ENCODE results near the gene LYZL1. TPM values are rescaled to one million over a fixed set of nuclear protein-coding genes. Genes with fewer than 3 reads are reported as not detected.

Gene LYZL1
- total RNA-seq, 5 donors from 2014 or later (not counting 1 experiment from before 2014, with no cell fraction given): not detected

DNA sequence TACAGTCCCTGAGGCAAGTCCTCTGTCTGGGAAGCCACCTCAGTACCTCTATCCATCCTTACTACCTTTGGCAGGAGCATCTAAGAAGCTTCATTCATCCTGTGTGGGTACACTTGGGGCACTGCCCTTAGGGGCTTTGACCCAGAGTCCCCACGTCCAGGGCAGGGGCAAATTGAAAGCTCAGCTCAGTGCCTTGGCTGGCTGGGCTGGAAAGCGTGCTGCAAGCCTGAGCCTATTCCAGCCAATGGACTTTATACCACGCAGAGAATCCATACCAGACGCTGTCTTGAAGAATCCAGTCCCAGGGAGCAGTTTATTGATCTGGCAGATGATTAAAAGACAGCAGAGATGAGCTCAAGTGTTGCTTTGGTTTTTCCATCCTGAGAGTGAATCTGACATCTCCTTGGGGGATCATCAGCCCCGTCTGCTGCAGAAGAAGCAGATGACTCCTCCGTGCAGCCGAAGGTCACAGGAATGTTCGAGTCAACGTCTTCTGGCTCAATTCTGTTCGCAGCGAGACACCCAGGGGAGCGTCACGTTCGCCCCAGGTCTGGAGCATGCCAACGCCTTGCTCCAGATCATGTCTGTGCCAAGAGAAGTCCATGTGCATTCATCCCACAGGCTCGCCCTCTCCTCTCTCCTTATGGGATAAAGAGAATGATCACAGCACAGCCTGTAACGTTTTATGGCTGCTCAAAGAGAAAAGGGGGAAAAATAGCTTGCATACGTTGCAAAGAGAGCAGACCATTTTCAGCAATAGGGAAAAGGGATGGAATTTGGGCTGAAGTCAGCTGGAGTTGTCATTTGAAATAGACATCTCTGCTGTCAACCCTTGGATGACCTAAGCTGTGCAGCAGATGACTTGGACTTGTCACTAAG is 35.8 kb upstream of the LYZL1 start:
- no peaks in the 10 kb centered on the region for H3K36me3 Mint-ChIP-seq
- H3K27me3 Mint-ChIP-seq: peaks cover 17 to 28% of the 10 kb centered on the region in 2 donors
- H3K4me1 ChIP-seq (ENCODE audit: control insufficient read depth in 1 of 2, extremely low read depth in 1 of 2, insufficient read depth in 2 of 2, low read length in 2 of 2): no peaks in the 10 kb centered on the region
- no peaks in the 10 kb centered on the region for H3K9me3 Mint-ChIP-seq
- no peaks in the 10 kb centered on the region for H3K4me1 Mint-ChIP-seq
- ATAC-seq (replicated peaks in 1 of 4) (no peak), DNase-seq (no peak)
- 81% methylated on average over 10 of the region's 18 CpGs for WGBS (ENCODE audit: insufficient coverage)
- POLR2A ChIA-PET: no interaction called here
- H3K36me3 ChIP-seq (ENCODE audit: control insufficient read depth in 2 of 2, extremely low read depth in 1 of 2, insufficient read depth in 1 of 2, low read length in 1 of 2): no peaks in the 10 kb centered on the region
- CTCF ChIA-PET: no interaction called here
- peaks cover 5 to 9% of the 10 kb centered on the region in 2 experiments for H3K27me3 ChIP-seq (replicated peaks in 1 of 2; ENCODE audit: control insufficient read depth in 2 of 2, extremely low read depth in 1 of 2, insufficient read depth in 2 of 2, low read length in 1 of 2)
- H3K9me3 ChIP-seq: no peaks in the 10 kb centered on the region
- H3K27ac Mint-ChIP-seq: no peak overlapping the region
- no peak overlapping the region for H3K4me3 ChIP-seq (ENCODE audit: control insufficient read depth in 1 of 2, extremely low read depth in 1 of 2, low read length in 1 of 2)
- no peak overlapping the region for H3K27ac ChIP-seq (ENCODE audit: low read length)
- H3K4me3 Mint-ChIP-seq: no peak overlapping the region

DNA sequence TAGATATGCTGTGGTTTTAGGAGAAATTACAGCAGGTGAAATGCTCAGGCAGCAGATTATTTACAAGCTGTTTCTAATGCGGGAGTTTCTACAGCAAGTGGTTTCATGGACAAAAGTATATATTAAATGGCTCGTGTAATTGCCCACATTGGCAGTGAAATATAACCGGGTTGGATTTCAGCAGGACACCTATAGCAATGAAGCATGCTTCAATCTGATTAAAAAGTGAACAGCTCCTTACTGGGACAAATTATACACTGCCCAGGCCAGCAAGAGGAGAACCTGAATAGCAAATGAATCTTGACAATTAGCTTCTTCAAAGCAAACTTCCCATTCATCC is 35.2 kb upstream of the LYZL1 start:
- CTCF ChIA-PET: no interaction called here

DNA sequence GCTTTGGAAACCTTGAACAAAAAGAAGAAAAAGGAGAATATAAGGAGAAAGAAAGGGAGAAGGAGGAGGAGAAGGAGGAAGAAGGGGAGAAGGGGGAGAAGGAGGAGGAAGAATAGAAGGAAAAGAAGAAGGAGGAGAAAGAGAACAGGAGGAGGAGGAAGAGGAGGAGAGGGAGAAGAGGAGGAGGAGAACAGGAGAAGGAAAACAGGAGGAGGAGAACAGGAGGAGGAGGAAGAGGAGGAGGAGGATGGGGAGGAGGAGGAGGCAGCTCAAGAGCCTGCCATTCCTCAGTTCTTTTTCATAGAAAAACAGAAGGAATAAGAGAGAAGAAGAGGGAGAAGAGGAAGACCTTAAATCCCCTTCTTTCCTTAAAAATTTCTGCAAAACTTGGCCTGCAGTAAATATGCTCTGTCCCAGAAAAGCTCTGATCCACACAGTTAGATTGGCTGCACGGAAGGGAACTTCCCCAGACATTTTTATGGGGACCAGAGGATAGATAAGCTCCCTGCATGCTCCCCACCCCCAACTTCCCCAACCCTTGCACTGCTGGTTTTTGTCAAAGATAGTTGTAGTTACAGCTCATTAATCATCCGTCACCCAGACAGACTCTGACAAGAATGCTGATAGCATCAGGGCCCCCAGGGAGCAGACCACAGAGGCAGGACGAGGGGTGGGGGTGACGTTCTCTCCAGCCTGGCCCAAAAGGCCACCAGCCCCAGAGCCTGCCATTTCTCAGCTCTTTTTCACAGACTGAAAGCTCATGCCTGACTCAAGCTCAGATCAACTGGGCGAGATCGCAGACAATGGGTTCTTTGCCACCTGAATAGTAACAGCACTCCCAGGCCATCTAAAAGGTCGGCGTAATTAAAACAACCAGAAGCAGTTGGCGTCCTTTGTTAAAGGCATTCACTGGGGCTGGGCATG is 34.5 kb upstream of the LYZL1 start:
- peaks cover 4 to 9% of the 10 kb centered on the region in 2 experiments for H3K27me3 ChIP-seq (replicated peaks in 1 of 2; ENCODE audit: control insufficient read depth in 2 of 2, extremely low read depth in 1 of 2, insufficient read depth in 2 of 2, low read length in 1 of 2)
- no peaks in the 10 kb centered on the region for H3K36me3 ChIP-seq (ENCODE audit: control insufficient read depth in 2 of 2, extremely low read depth in 1 of 2, insufficient read depth in 1 of 2, low read length in 1 of 2)
- Mint-ChIP-seq H3K27ac (no peak overlapping the region), H3K4me3 (no peak overlapping the region), H3K9me3 (peaks cover 0 to 2% (median 0%) of the 10 kb centered on the region in 3 donors), H3K27me3 (peaks cover 17 to 28% of the 10 kb centered on the region in 2 donors), H3K36me3 (no peaks in the 10 kb centered on the region), H3K4me1 (no peaks in the 10 kb centered on the region)
- CTCF ChIA-PET: no interaction called here
- POLR2A ChIA-PET: interaction anchor here in 1 of 2 donors (0.6 kb wide), 1 partner anchor 1532 kb away, joined by 3 read pairs; no protein-coding TSS in a partner anchor
- no peak overlapping the region for H3K4me3 ChIP-seq (ENCODE audit: control insufficient read depth in 1 of 2, extremely low read depth in 1 of 2, low read length in 1 of 2)
- DNase-seq (no peak), ATAC-seq (replicated peaks in 1 of 4) (no peak)
- no peak overlapping the region for H3K27ac ChIP-seq (ENCODE audit: low read length)
- H3K9me3 ChIP-seq: no peaks in the 10 kb centered on the region
- H3K4me1 ChIP-seq (ENCODE audit: control insufficient read depth in 1 of 2, extremely low read depth in 1 of 2, insufficient read depth in 2 of 2, low read length in 2 of 2): no peaks in the 10 kb centered on the region
- 41% methylated on average over 7 of the region's 9 CpGs for WGBS (ENCODE audit: insufficient coverage)

More for the DNA sequence above, 35.2 kb upstream of the LYZL1 start:
- Histone ChIP-seq H3K27ac (ENCODE audit: low read length) (no peak overlapping the region), H3K4me1 (ENCODE audit: control insufficient read depth in 1 of 2, extremely low read depth in 1 of 2, insufficient read depth in 2 of 2, low read length in 2 of 2) (no peaks in the 10 kb centered on the region), H3K27me3 (replicated peaks in 1 of 2; ENCODE audit: control insufficient read depth in 2 of 2, extremely low read depth in 1 of 2, insufficient read depth in 2 of 2, low read length in 1 of 2) (peaks cover 5 to 9% of the 10 kb centered on the region in 2 experiments), H3K9me3 (no peaks in the 10 kb centered on the region), H3K4me3 (ENCODE audit: control insufficient read depth in 1 of 2, extremely low read depth in 1 of 2, low read length in 1 of 2) (no peak overlapping the region), H3K36me3 (ENCODE audit: control insufficient read depth in 2 of 2, extremely low read depth in 1 of 2, insufficient read depth in 1 of 2, low read length in 1 of 2) (no peaks in the 10 kb centered on the region)
- POLR2A ChIA-PET: no interaction called here
- Mint-ChIP-seq H3K36me3 (no peaks in the 10 kb centered on the region), H3K27me3 (peaks cover 17 to 28% of the 10 kb centered on the region in 2 donors), H3K27ac (no peak overlapping the region), H3K4me3 (no peak overlapping the region), H3K9me3 (no peaks in the 10 kb centered on the region), H3K4me1 (no peaks in the 10 kb centered on the region)
- WGBS (ENCODE audit: insufficient coverage): no CpG with 5 or more reads among the region's 3 CpGs
- no peak for ATAC-seq (replicated peaks in 1 of 4)
- DNase-seq: no peak

DNA sequence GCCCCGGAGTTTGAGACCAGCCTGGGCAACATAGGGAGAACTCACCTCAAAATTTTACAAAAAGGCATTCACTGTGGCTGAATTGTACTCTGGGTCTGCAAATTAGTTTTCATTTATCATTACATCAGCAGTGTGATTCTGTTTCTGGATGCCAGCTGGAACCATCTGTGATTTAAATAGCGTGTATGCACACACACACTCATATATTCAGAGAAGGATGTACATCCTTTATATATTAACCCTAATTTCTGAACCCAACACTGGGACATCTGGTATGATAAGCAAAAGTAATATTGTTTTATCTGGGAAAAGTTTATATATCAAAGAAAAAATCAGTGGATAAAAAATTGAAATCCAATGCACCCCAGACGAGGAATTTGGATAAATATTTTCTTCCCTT is 33.8 kb upstream of the LYZL1 start:
- Histone ChIP-seq H3K4me3 (ENCODE audit: control insufficient read depth in 1 of 2, extremely low read depth in 1 of 2, low read length in 1 of 2) (no peak overlapping the region), H3K4me1 (ENCODE audit: control insufficient read depth in 1 of 2, extremely low read depth in 1 of 2, insufficient read depth in 2 of 2, low read length in 2 of 2) (no peaks in the 10 kb centered on the region), H3K27ac (ENCODE audit: low read length) (no peak overlapping the region), H3K36me3 (ENCODE audit: control insufficient read depth in 2 of 2, extremely low read depth in 1 of 2, insufficient read depth in 1 of 2, low read length in 1 of 2) (no peaks in the 10 kb centered on the region), H3K27me3 (replicated peaks in 1 of 2; ENCODE audit: control insufficient read depth in 2 of 2, extremely low read depth in 1 of 2, insufficient read depth in 2 of 2, low read length in 1 of 2) (peaks cover 4 to 9% of the 10 kb centered on the region in 2 experiments), H3K9me3 (no peaks in the 10 kb centered on the region)
- ATAC-seq (replicated peaks in 1 of 4): no peak
- WGBS (ENCODE audit: insufficient coverage): 60% methylated on average over 1 of the region's 3 CpGs
- Mint-ChIP-seq H3K9me3 (peaks cover 0 to 4% (median 0%) of the 10 kb centered on the region in 3 donors), H3K27me3 (peaks cover 17 to 25% of the 10 kb centered on the region in 2 donors), H3K4me3 (no peak overlapping the region), H3K36me3 (no peaks in the 10 kb centered on the region), H3K27ac (no peak overlapping the region), H3K4me1 (no peaks in the 10 kb centered on the region)
- ChIA-PET CTCF (no interaction called here), POLR2A (interaction anchor here in 1 of 2 donors (0.6 kb wide), 1 partner anchor 1533 kb away, joined by 3 read pairs; no protein-coding TSS in a partner anchor)
- DNase-seq: no peak

DNA sequence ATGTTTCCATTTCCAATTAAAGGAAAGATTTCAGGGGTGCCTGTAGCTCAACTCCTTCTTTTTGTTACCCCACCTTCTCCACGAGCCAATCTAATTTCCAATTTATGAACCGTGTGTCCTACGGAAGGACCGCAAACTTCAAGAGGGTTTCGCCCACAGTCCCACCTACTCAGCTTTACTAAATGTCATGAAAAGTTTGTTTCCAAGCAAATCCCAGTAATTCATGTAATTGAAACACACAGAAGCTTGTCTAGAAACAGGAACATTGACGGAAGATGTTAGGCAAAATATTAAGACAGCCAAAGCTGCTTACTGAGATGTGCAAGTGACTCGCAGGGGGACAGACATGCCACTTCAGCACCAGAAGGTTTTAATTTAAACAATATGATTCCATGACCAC is 32.9 kb upstream of the LYZL1 start:
- no peak for ATAC-seq (replicated peaks in 1 of 4)
- no peaks in the 10 kb centered on the region for H3K4me1 Mint-ChIP-seq
- CTCF ChIA-PET: no interaction called here

DNA sequence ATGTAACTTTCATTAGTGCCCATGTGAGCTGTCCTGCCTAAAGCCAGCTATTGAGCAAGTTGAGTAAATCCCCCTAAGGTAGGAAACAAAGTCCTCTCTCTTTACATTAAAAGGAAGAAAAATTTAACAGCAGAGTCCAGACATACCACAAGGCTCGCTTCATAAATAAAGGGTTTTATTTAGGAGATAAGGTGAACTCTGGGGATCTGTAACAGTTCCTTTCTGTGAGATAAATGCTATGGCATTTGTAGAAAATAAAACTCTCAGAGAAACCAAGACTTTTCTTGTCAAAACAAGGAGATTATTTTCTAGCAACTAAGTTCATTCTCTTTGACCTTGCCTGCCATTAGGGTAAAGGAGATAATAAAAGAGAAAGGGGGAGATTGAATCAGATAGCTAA is 32.3 kb upstream of the LYZL1 start:
- Mint-ChIP-seq H3K27me3 (peaks cover 17 to 24% of the 10 kb centered on the region in 2 donors), H3K36me3 (no peaks in the 10 kb centered on the region), H3K4me1 (no peaks in the 10 kb centered on the region), H3K27ac (no peak overlapping the region), H3K4me3 (no peak overlapping the region), H3K9me3 (peaks cover 0 to 4% (median 0%) of the 10 kb centered on the region in 3 donors)
- Histone ChIP-seq H3K27ac (ENCODE audit: low read length) (no peak overlapping the region), H3K4me3 (ENCODE audit: control insufficient read depth in 1 of 2, extremely low read depth in 1 of 2, low read length in 1 of 2) (no peak overlapping the region), H3K36me3 (ENCODE audit: control insufficient read depth in 2 of 2, extremely low read depth in 1 of 2, insufficient read depth in 1 of 2, low read length in 1 of 2) (no peaks in the 10 kb centered on the region), H3K27me3 (replicated peaks in 1 of 2; ENCODE audit: control insufficient read depth in 2 of 2, extremely low read depth in 1 of 2, insufficient read depth in 2 of 2, low read length in 1 of 2) (peaks cover 2 to 6% of the 10 kb centered on the region in 2 experiments), H3K9me3 (no peaks in the 10 kb centered on the region), H3K4me1 (ENCODE audit: control insufficient read depth in 1 of 2, extremely low read depth in 1 of 2, insufficient read depth in 2 of 2, low read length in 2 of 2) (no peaks in the 10 kb centered on the region)
- no CpG with 5 or more reads among the region's 1 CpG for WGBS (ENCODE audit: insufficient coverage)
- CTCF ChIA-PET: no interaction called here
- POLR2A ChIA-PET: no interaction called here
- DNase-seq (no peak), ATAC-seq (replicated peaks in 1 of 4) (no peak)

More for the DNA sequence above, 32.9 kb upstream of the LYZL1 start:
- H3K27me3 Mint-ChIP-seq: peaks cover 17 to 25% of the 10 kb centered on the region in 2 donors
- no peak overlapping the region for H3K4me3 ChIP-seq (ENCODE audit: control insufficient read depth in 1 of 2, extremely low read depth in 1 of 2, low read length in 1 of 2)
- no peak overlapping the region for H3K27ac Mint-ChIP-seq
- H3K9me3 ChIP-seq: no peaks in the 10 kb centered on the region
- POLR2A ChIA-PET: no interaction called here
- WGBS (ENCODE audit: insufficient coverage): 86% methylated on average over 1 of the region's 7 CpGs
- no peak overlapping the region for H3K27ac ChIP-seq (ENCODE audit: low read length)
- peaks cover 0 to 4% (median 0%) of the 10 kb centered on the region in 3 donors for H3K9me3 Mint-ChIP-seq
- H3K27me3 ChIP-seq (replicated peaks in 1 of 2; ENCODE audit: control insufficient read depth in 2 of 2, extremely low read depth in 1 of 2, insufficient read depth in 2 of 2, low read length in 1 of 2): peaks cover 4 to 6% of the 10 kb centered on the region in 2 experiments
- no peaks in the 10 kb centered on the region for H3K36me3 Mint-ChIP-seq
- no peaks in the 10 kb centered on the region for H3K4me1 ChIP-seq (ENCODE audit: control insufficient read depth in 1 of 2, extremely low read depth in 1 of 2, insufficient read depth in 2 of 2, low read length in 2 of 2)
- H3K4me3 Mint-ChIP-seq: no peak overlapping the region
- H3K36me3 ChIP-seq (ENCODE audit: control insufficient read depth in 2 of 2, extremely low read depth in 1 of 2, insufficient read depth in 1 of 2, low read length in 1 of 2): no peaks in the 10 kb centered on the region
- no peak for DNase-seq
